ENCODE measurements around the gene B3GAT1. TPM values are rescaled to one million over a fixed set of nuclear protein-coding genes. Genes with fewer than 3 reads are reported as not detected.

B3GAT1 gene
- total RNA-seq, 1 experiment from 2014 or later = not detected

DNA sequence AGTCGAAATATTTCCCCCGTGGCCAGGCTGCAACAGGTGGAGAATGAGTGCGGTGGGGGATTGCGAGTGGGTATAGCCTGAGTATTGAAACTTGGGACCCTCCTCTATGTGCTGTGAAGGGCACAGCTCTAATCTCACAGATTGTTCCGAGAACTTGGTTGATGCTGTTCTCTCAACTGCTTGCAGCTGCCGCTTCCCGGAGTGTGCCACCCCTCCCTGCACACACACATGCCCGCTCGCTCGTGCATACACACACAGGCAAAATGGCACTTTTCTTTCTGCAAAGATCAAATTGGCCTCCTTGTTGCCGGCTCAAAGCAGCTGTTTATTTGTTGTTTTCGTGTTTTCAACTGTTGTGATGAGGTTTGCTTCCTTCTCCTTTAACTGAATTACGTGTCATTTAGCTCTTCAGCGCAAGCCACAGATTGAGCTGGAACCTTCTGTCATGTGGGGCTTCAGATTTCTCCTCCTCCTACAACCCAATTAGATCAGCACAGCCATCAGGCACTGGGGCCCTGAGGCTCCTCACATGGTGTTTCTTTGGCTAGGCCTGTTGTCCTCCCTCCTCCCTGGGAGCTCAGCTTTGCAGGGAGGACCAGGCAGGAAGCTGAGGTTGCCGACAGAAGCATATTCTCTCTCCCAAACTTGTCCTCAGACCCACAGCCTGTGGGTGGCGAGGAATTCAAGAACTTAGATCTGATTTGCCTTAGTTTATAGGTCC is 13.9 kb upstream of the B3GAT1 start:
- no peaks in the 10 kb centered on the region for H3K9me2 ChIP-seq (ENCODE audit: insufficient read depth)
- ChIA-PET POLR2A (no interaction called here), CTCF (no interaction called here), RAD21 (ENCODE audit: low non-redundant PET in 1 of 2, low total read pairs in 2 of 2, uncharacterized antibody in 2 of 2, unreplicated experiment in 2 of 2) (no interaction called here)
- H3K4me2 ChIP-seq (ENCODE audit: low read length) = no peak overlapping the region
- no peaks in the 10 kb centered on the region for H3K36me3 ChIP-seq (ENCODE audit: control insufficient read depth in 1 of 2, insufficient read depth in 2 of 2, low read length in 2 of 2)
- no peaks in the 10 kb centered on the region for H3K9me3 ChIP-seq (ENCODE audit: control insufficient read depth in 1 of 2, insufficient read depth in 1 of 2, low read depth in 1 of 2, low read length in 2 of 2)
- no TSS peak for BruUV-seq (replicated peaks)
- H3K4me1 ChIP-seq (ENCODE audit: control insufficient read depth in 1 of 2, insufficient read depth in 2 of 2, low read length in 2 of 2) = no peaks in the 10 kb centered on the region
- DNase-seq (ENCODE audit: low read depth, low spot score) = no peak
- H3K27ac ChIP-seq (ENCODE audit: low read depth, low read length) = no peak overlapping the region
- no peak for ATAC-seq
- no peak overlapping the region for H3K4me3 ChIP-seq (replicated peaks in 1 of 2; ENCODE audit: low read depth in 1 of 2, low read length in 2 of 2)
- intact Hi-C loops (cut with micrococcal nuclease) = no loop called here
- no peak for TF ChIP-seq CTCF (IDR thresholded peaks at IDR 0.05 in 2 of 3, conservative IDR thresholded peaks at IDR 0.05 in 1 of 3; ENCODE audit: borderline replicate concordance in 1 of 3, insufficient read depth in 1 of 3, low read depth in 2 of 3, low read length in 2 of 3)
- TF ChIP-seq, protein P1, sequence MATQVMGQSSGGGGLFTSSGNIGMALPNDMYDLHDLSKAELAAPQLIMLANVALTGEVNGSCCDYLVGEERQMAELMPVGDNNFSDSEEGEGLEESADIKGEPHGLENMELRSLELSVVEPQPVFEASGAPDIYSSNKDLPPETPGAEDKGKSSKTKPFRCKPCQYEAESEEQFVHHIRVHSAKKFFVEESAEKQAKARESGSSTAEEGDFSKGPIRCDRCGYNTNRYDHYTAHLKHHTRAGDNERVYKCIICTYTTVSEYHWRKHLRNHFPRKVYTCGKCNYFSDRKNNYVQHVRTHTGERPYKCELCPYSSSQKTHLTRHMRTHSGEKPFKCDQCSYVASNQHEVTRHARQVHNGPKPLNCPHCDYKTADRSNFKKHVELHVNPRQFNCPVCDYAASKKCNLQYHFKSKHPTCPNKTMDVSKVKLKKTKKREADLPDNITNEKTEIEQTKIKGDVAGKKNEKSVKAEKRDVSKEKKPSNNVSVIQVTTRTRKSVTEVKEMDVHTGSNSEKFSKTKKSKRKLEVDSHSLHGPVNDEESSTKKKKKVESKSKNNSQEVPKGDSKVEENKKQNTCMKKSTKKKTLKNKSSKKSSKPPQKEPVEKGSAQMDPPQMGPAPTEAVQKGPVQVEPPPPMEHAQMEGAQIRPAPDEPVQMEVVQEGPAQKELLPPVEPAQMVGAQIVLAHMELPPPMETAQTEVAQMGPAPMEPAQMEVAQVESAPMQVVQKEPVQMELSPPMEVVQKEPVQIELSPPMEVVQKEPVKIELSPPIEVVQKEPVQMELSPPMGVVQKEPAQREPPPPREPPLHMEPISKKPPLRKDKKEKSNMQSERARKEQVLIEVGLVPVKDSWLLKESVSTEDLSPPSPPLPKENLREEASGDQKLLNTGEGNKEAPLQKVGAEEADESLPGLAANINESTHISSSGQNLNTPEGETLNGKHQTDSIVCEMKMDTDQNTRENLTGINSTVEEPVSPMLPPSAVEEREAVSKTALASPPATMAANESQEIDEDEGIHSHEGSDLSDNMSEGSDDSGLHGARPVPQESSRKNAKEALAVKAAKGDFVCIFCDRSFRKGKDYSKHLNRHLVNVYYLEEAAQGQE (IDR thresholded peaks at IDR 0.05; ENCODE audit: low read depth) = no peak
- no peak for TF ChIP-seq ELF1 (IDR thresholded peaks at IDR 0.05; ENCODE audit: borderline replicate concordance, low read depth)
- no peak for TF ChIP-seq POLR2AphosphoS5 (IDR thresholded peaks at IDR 0.05; ENCODE audit: low read depth, low read length)
- no peak for TF ChIP-seq EGR1 (IDR thresholded peaks at IDR 0.05; ENCODE audit: low read depth)
- TF ChIP-seq ATF3 (IDR thresholded peaks at IDR 0.05) = no peak
- no peak for TF ChIP-seq SRF (IDR thresholded peaks at IDR 0.05; ENCODE audit: low read depth)
- no peak for TF ChIP-seq EZH2phosphoT487 (IDR thresholded peaks at IDR 0.05; ENCODE audit: borderline replicate concordance)
- TF ChIP-seq YY1 (IDR thresholded peaks at IDR 0.05; ENCODE audit: extremely low read depth, insufficient replicate concordance, low read depth, low read length) = no peak
- no peak for TF ChIP-seq POLR2A (IDR thresholded peaks at IDR 0.05; ENCODE audit: borderline replicate concordance, extremely low read depth, insufficient read depth, insufficient read length)
- TF ChIP-seq SP1 (IDR thresholded peaks at IDR 0.05; ENCODE audit: low read depth) = no peak
- TF ChIP-seq CBX3 (IDR thresholded peaks at IDR 0.05; ENCODE audit: low read depth) = no peak
- no peak for TF ChIP-seq ZNF274 (IDR thresholded peaks at IDR 0.05; ENCODE audit: low read depth, low read length)
- no peak for TF ChIP-seq SIN3A (IDR thresholded peaks at IDR 0.05; ENCODE audit: low read depth)
- no peak for TF ChIP-seq FOSL1 (IDR thresholded peaks at IDR 0.05; ENCODE audit: low read depth)
- TF ChIP-seq ZFX (IDR thresholded peaks at IDR 0.05) = no peak
- no peak overlapping the region for H3K9ac ChIP-seq (ENCODE audit: low read length)
- no peaks in the 10 kb centered on the region for H3K79me2 ChIP-seq (ENCODE audit: insufficient read depth, low read length)
- H3K27me3 ChIP-seq (ENCODE audit: insufficient read depth, low read length) = peaks cover 67% of the 10 kb centered on the region
- H4K20me1 ChIP-seq (ENCODE audit: insufficient read depth) = no peaks in the 10 kb centered on the region
- H2AFZ ChIP-seq (ENCODE audit: low read depth, low read length, poor library complexity, severe bottlenecking) = no peak overlapping the region

Measured in HCT116 (cell line).